WTC11 (cell line): ENCODE results near the gene RPTN. TPM values are rescaled to one million over a fixed set of nuclear protein-coding genes. Genes with fewer than 3 reads are reported as not detected.

ENCODE experiments used
- ATAC-seq: fragments of 200-7000 bp; cut with Tn5 transposase; 2 replicates; pipeline ENCODE4 v1.10.0; 2021; ENCODE audit warnings: mild to moderate bottlenecking, moderate library complexity
- CTCF ChIA-PET: fragments of 300-600 bp; sonication (Branson Sonifier 250); formaldehyde crosslinking; loops from one replicate; lab custom pipeline; 2021; ENCODE audit warnings: antibody characterized with exemption; lab: Charles Lee
- POLR2A ChIA-PET: fragments of 350-600 bp; sonication (Branson Sonifier 250); formaldehyde crosslinking; loops from one replicate; lab custom pipeline; 2021; ENCODE audit warnings: antibody characterized with exemption; lab: Charles Lee
- DNase-seq: peaks from one replicate; pipeline ENCODE4 v3.0.0; 2021; ENCODE audit warnings: low spot score
- H3K27ac Mint-ChIP-seq: 2 replicates; pipeline ENCODE4 v1.8.0; 2021; ENCODE audit warnings: mixed read lengths
- H3K27me3 Mint-ChIP-seq: 2 replicates; pipeline ENCODE4 v1.8.0; 2021; ENCODE audit warnings: low read depth, mild to moderate bottlenecking, moderate library complexity, mixed read lengths
- H3K36me3 Mint-ChIP-seq: 2 replicates; pipeline ENCODE4 v1.8.0; 2021; ENCODE audit warnings: mixed read lengths
- H3K4me1 Mint-ChIP-seq: 2 replicates; pipeline ENCODE4 v1.8.0; 2022; ENCODE audit warnings: mixed read lengths
- H3K4me3 Mint-ChIP-seq: 2 replicates; pipeline ENCODE4 v1.8.0; 2021; ENCODE audit warnings: mild to moderate bottlenecking, moderate library complexity, mixed read lengths
- H3K9me3 Mint-ChIP-seq: 2 replicates; pipeline ENCODE4 v1.8.0; 2021; ENCODE audit warnings: mixed read lengths
- ESRRA ChIP-seq: sonication (generic); formaldehyde crosslinking; IDR thresholded peaks from 2 replicates; pipeline ENCODE4 v1.8.1; 2022; ENCODE audit warnings: mild to moderate bottlenecking, missing genetic modification reagents, borderline replicate concordance
- ETV6 ChIP-seq: sonication (generic); formaldehyde crosslinking; IDR thresholded peaks from 2 replicates; pipeline ENCODE4 v1.8.1; 2022; ENCODE audit warnings: mild to moderate bottlenecking, missing genetic modification reagents
- FOXP1 ChIP-seq: sonication (generic); formaldehyde crosslinking; IDR thresholded peaks from 2 replicates; pipeline ENCODE4 v1.8.0; 2022; ENCODE audit warnings: missing genetic modification reagents, mild to moderate bottlenecking, moderate library complexity, borderline replicate concordance
- IRF2 ChIP-seq: sonication (generic); formaldehyde crosslinking; IDR thresholded peaks from 2 replicates; pipeline ENCODE4 v1.8.0; 2022; ENCODE audit warnings: low read depth, missing genetic modification reagents, borderline replicate concordance
- KAT7 ChIP-seq: sonication (generic); formaldehyde crosslinking; IDR thresholded peaks from 2 replicates; pipeline ENCODE4 v1.8.1; 2023; ENCODE audit warnings: missing genetic modification reagents, mild to moderate bottlenecking, borderline replicate concordance
- NR1H2 ChIP-seq: sonication (generic); formaldehyde crosslinking; IDR thresholded peaks from 2 replicates; pipeline ENCODE4 v1.9.0; 2021; ENCODE audit warnings: mild to moderate bottlenecking, moderate library complexity, missing genetic modification reagents
- OVOL2 ChIP-seq: fragments of 250-450 bp; sonication (Bioruptor Pico); IDR thresholded peaks from 2 replicates; pipeline ENCODE4 v1.9.0; 2021; ENCODE audit warnings: mild to moderate bottlenecking, borderline replicate concordance
- TCF7 ChIP-seq: sonication (generic); formaldehyde crosslinking; IDR thresholded peaks from 2 replicates; pipeline ENCODE4 v1.8.0; 2022; ENCODE audit warnings: mild to moderate bottlenecking, low read depth, missing genetic modification reagents, moderate library complexity
- TP53 ChIP-seq: sonication (generic); formaldehyde crosslinking; IDR thresholded peaks from 2 replicates; pipeline ENCODE4 v1.8.1; 2023; ENCODE audit warnings: mild to moderate bottlenecking, missing genetic modification reagents
- ZBTB21 ChIP-seq: sonication (generic); formaldehyde crosslinking; IDR thresholded peaks from 2 replicates; pipeline ENCODE4 v1.8.1; 2023; ENCODE audit warnings: mild to moderate bottlenecking, missing genetic modification reagents, borderline replicate concordance
- ZNF219 ChIP-seq: sonication (generic); formaldehyde crosslinking; IDR thresholded peaks from 2 replicates; pipeline ENCODE4 v1.8.0; 2023; ENCODE audit warnings: missing genetic modification reagents, mild to moderate bottlenecking, borderline replicate concordance
- ZNF232 ChIP-seq: sonication (generic); formaldehyde crosslinking; IDR thresholded peaks from 2 replicates; pipeline ENCODE4 v1.8.0; 2022; ENCODE audit warnings: mild to moderate bottlenecking, missing genetic modification reagents
- ZNF263 ChIP-seq: sonication (generic); formaldehyde crosslinking; IDR thresholded peaks from 2 replicates; pipeline ENCODE4 v1.8.1; 2022; ENCODE audit warnings: low read depth, mild to moderate bottlenecking, moderate library complexity, missing genetic modification reagents
- total RNA-seq: library from RNA; stranded (reverse); gene quantifications from 3 replicates; pipeline ENCODE4 v1.2.3, GENCODE V29; 2021
- TF ChIP-seq, protein P1 (sequence below): sonication (generic); formaldehyde crosslinking; IDR thresholded peaks from 2 replicates; pipeline ENCODE4 v1.8.1; 2022; ENCODE audit warnings: missing genetic modification reagents, borderline replicate concordance
- TF ChIP-seq, protein P2 (sequence below): sonication (generic); formaldehyde crosslinking; IDR thresholded peaks from 2 replicates; pipeline ENCODE4 v1.8.0; 2022; ENCODE audit warnings: mild to moderate bottlenecking, missing genetic modification reagents
- TF ChIP-seq, protein P3 (sequence below): sonication (generic); formaldehyde crosslinking; IDR thresholded peaks from 2 replicates; pipeline ENCODE4 v1.8.1; 2023; ENCODE audit warnings: mild to moderate bottlenecking, missing genetic modification reagents
- TF ChIP-seq, protein P4 (sequence below): fragments of 200-600 bp; IDR thresholded peaks from 2 replicates; pipeline ENCODE4 v1.8.0; 2022; ENCODE audit warnings: antibody characterized with exemption
- TF ChIP-seq, protein P5 (sequence below): sonication (generic); formaldehyde crosslinking; IDR thresholded peaks from 2 replicates; pipeline ENCODE4 v1.8.0; 2022; ENCODE audit warnings: mild to moderate bottlenecking, missing genetic modification reagents

Gene RPTN
- total RNA-seq, 1 experiment from 2014 or later, result not detected

DNA sequence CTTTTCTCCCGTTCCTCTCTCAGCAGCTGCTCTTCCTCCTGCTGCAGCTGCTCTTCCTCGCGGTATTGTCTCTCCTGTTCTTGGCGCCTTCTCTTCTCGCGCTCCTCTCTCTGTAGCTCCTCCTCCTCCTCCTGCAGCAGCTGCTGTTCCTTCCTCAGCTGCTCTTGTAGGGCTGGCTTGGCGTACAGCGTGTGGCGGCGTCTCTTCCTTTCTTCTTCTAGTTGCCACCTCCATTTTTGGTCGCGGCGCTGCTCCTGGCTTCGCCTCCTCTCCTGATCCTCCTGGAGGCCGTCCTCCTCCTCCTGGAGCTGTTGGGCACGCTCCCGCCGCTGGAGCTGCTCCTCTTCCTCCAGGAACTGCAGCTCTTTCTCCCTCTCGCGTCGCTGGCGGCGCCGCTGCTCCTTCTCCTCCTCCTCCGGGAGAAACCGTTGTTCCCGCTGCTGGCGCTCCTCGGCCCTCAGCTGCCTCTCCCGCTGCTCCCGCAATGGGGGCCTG lies 48.6 kb downstream of the RPTN start:
- peak; percentile 15 for ATAC-seq
- peak; percentile 37 for DNase-seq
- H3K27me3 Mint-ChIP-seq, result no peaks in the 10 kb centered on the region
- CTCF ChIA-PET, result interaction anchor here (0.9 to 5.8 kb wide), 9 partner anchors 23 to 109 kb away, joined by 3 to 41 read pairs (median 5); no protein-coding TSS in a partner anchor
- TF ChIP-seq ZNF263 (CRISPR knock-in tag), result peak; percentile 74; the same call in 1 of the 2 replicates
- TF ChIP-seq ZNF219 (CRISPR knock-in tag), result no peak
- TF ChIP-seq, protein P1, sequence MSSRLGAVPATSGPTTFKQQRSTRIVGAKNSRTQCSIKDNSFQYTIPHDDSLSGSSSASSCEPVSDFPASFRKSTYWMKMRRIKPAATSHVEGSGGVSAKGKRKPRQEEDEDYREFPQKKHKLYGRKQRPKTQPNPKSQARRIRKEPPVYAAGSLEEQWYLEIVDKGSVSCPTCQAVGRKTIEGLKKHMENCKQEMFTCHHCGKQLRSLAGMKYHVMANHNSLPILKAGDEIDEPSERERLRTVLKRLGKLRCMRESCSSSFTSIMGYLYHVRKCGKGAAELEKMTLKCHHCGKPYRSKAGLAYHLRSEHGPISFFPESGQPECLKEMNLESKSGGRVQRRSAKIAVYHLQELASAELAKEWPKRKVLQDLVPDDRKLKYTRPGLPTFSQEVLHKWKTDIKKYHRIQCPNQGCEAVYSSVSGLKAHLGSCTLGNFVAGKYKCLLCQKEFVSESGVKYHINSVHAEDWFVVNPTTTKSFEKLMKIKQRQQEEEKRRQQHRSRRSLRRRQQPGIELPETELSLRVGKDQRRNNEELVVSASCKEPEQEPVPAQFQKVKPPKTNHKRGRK (CRISPR knock-in tag), result 0 out of 2 replicates have a peak, but pooled peaks have one; percentile 24
- TF ChIP-seq, all 79 proteins: peak for 2
- POLR2A ChIA-PET, result interaction anchor here (0.9 kb wide), 1 partner anchor 57 kb away, joined by 3 read pairs; no protein-coding TSS in a partner anchor
- H3K4me3 Mint-ChIP-seq, result no peak overlapping the region
- H3K9me3 Mint-ChIP-seq, result peaks cover 5% of the 10 kb centered on the region
- no peaks in the 10 kb centered on the region; the same call in 1 of the 2 replicates for H3K4me1 Mint-ChIP-seq
- H3K36me3 Mint-ChIP-seq, result peaks cover 7% of the 10 kb centered on the region; the same call in 1 of the 2 replicates
- no peak overlapping the region for H3K27ac Mint-ChIP-seq

DNA sequence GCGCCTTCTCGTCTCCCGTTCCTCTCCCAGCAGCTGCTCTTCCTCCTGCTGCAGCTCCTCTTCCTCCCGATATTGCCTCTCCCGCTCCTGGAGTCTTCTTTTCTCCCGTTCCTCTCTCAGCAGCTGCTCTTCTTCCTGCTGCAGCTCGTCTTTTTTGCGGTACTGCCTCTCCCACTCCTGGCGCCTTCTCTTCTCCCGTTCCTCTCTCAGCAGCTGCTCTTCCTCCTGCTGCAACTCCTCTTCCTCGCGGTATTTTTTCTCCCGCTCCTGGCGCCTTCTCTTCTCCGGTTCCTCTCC lies 49.1 kb downstream of the RPTN start:
- Mint-ChIP-seq H3K4me3 (no peak overlapping the region), H3K4me1 (no peaks in the 10 kb centered on the region; the same call in 1 of the 2 replicates)
- CTCF ChIA-PET, result interaction anchor here (0.9 to 5.8 kb wide), 7 partner anchors 32 to 108 kb away, joined by 3 to 41 read pairs (median 5); no protein-coding TSS in a partner anchor
- no peak for ATAC-seq
- TF ChIP-seq NR1H2 (CRISPR knock-in tag) (no peak), TCF7 (no peak), IRF2 (CRISPR knock-in tag) (no peak), ZNF232 (CRISPR knock-in tag) (no peak), ZBTB21 (CRISPR knock-in tag) (no peak), FOXP1 (no peak), ESRRA (CRISPR knock-in tag) (no peak), OVOL2 (CRISPR knock-in tag) (no peak)
- TF ChIP-seq, protein P2, sequence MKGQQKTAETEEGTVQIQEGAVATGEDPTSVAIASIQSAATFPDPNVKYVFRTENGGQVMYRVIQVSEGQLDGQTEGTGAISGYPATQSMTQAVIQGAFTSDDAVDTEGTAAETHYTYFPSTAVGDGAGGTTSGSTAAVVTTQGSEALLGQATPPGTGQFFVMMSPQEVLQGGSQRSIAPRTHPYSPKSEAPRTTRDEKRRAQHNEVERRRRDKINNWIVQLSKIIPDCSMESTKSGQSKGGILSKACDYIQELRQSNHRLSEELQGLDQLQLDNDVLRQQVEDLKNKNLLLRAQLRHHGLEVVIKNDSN, result no peak
- TF ChIP-seq, protein P3, sequence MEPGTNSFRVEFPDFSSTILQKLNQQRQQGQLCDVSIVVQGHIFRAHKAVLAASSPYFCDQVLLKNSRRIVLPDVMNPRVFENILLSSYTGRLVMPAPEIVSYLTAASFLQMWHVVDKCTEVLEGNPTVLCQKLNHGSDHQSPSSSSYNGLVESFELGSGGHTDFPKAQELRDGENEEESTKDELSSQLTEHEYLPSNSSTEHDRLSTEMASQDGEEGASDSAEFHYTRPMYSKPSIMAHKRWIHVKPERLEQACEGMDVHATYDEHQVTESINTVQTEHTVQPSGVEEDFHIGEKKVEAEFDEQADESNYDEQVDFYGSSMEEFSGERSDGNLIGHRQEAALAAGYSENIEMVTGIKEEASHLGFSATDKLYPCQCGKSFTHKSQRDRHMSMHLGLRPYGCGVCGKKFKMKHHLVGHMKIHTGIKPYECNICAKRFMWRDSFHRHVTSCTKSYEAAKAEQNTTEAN (CRISPR knock-in tag), result no peak
- TF ChIP-seq, protein P4, sequence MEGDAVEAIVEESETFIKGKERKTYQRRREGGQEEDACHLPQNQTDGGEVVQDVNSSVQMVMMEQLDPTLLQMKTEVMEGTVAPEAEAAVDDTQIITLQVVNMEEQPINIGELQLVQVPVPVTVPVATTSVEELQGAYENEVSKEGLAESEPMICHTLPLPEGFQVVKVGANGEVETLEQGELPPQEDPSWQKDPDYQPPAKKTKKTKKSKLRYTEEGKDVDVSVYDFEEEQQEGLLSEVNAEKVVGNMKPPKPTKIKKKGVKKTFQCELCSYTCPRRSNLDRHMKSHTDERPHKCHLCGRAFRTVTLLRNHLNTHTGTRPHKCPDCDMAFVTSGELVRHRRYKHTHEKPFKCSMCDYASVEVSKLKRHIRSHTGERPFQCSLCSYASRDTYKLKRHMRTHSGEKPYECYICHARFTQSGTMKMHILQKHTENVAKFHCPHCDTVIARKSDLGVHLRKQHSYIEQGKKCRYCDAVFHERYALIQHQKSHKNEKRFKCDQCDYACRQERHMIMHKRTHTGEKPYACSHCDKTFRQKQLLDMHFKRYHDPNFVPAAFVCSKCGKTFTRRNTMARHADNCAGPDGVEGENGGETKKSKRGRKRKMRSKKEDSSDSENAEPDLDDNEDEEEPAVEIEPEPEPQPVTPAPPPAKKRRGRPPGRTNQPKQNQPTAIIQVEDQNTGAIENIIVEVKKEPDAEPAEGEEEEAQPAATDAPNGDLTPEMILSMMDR, result no peak
- TF ChIP-seq, all 79 proteins: peak for 0
- no peak for DNase-seq
- Mint-ChIP-seq H3K27ac (no peak overlapping the region), H3K36me3 (peaks cover 6% of the 10 kb centered on the region; the same call in 1 of the 2 replicates), H3K27me3 (no peaks in the 10 kb centered on the region), H3K9me3 (peaks cover 3% of the 10 kb centered on the region)
- POLR2A ChIA-PET, result interaction anchor here (0.7 kb wide), 1 partner anchor 61 kb away, joined by 4 read pairs; no protein-coding TSS in a partner anchor

DNA sequence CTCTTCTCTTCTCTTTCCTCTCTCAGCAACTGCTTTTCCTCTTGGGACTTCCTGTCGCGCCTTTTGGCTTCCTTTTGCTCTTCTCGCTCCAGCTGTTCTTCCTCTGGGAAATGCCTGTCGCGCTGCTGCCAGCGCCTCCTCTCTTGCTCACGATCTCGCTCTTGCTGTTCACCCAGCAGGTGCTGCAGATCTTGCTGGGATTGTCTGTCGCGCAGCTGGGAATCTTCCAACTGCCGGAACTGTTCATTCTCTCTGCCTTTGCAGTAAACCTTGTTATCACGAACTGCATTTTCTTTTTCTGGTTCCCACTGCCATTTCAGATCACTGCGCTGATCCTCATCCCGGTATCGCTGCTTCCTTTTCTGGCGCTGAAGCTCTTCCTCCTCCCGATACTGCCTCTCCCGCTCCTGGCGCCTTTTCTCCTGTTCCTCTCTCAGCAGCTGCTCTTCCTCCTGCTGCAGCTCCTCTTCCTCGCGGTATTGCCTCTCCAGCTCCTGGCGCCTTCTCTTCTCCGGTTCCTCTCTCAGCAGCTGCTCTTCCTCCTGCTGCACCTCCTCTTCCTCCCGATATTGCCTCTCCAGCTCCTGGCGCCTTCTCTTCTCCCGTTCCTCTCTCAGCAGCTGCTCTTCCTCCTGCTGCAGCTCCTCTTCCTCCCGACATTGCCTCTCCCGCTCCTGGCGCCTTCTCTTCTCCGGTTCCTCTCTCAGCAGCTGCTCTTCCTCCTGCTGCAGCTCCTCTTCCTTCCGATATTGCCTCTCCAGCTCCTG lies 49.6 kb downstream of the RPTN start:
- Mint-ChIP-seq H3K27ac (no peak overlapping the region), H3K9me3 (no peaks in the 10 kb centered on the region; the same call in 1 of the 2 replicates), H3K4me3 (no peak overlapping the region), H3K4me1 (no peaks in the 10 kb centered on the region; the same call in 1 of the 2 replicates), H3K27me3 (no peaks in the 10 kb centered on the region), H3K36me3 (peaks cover 3% of the 10 kb centered on the region; the same call in 1 of the 2 replicates)
- DNase-seq (peak; percentile 12), ATAC-seq (no peak)
- CTCF ChIA-PET, result interaction anchor here (0.9 to 5.8 kb wide), 6 partner anchors 41 to 108 kb away, joined by 3 to 41 read pairs (median 5); partner anchors contain the start of gene S100A11
- TF ChIP-seq KAT7 (no peak), ETV6 (CRISPR knock-in tag) (peak; percentile 95), TP53 (CRISPR knock-in tag) (no peak), ZNF219 (CRISPR knock-in tag) (no peak)
- TF ChIP-seq, protein P5, sequence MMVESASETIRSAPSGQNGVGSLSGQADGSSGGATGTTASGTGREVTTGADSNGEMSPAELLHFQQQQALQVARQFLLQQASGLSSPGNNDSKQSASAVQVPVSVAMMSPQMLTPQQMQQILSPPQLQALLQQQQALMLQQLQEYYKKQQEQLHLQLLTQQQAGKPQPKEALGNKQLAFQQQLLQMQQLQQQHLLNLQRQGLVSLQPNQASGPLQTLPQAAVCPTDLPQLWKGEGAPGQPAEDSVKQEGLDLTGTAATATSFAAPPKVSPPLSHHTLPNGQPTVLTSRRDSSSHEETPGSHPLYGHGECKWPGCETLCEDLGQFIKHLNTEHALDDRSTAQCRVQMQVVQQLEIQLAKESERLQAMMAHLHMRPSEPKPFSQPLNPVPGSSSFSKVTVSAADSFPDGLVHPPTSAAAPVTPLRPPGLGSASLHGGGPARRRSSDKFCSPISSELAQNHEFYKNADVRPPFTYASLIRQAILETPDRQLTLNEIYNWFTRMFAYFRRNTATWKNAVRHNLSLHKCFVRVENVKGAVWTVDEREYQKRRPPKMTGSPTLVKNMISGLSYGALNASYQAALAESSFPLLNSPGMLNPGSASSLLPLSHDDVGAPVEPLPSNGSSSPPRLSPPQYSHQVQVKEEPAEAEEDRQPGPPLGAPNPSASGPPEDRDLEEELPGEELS (CRISPR knock-in tag), result no peak
- POLR2A ChIA-PET, result interaction anchor here (0.7 kb wide), 1 partner anchor 61 kb away, joined by 4 read pairs; no protein-coding TSS in a partner anchor
